HG02763 (cell line): ENCODE measurements around the gene NEK11.

ENCODE experiments used
- ATAC-seq: cut with Tn5 transposase; IDR thresholded peaks from one replicate; pipeline ENCODE4 v1.9.1; 2021; ENCODE audit warnings: mild to moderate bottlenecking, moderate library complexity; ENCODE audit not compliant: unreplicated experiment

Gene NEK11

DNA sequence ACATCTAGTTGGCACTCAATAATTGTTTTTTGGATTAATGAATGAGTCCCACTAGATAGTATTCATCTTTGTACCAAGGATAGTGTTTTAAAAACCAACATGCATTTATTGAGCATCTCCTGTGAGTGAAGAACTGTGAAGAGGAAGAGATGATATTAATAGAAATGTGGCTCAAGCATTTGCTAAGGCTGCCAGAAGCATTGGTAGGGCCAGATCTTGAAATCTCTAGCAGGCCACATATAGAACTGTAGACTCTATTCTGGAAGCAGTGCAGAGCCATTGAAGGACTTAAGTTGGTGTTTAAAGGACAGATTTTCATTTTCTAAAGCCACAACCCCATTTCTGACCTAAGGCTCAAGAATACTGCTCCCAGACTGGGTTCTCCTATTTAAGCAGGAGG is 99.0 kb downstream of the NEK11 start:
- no peak for ATAC-seq

GRCh38 chr3:131140891-131141290 is 114.2 kb downstream of the NEK11 start:
- ATAC-seq: no peak

DNA sequence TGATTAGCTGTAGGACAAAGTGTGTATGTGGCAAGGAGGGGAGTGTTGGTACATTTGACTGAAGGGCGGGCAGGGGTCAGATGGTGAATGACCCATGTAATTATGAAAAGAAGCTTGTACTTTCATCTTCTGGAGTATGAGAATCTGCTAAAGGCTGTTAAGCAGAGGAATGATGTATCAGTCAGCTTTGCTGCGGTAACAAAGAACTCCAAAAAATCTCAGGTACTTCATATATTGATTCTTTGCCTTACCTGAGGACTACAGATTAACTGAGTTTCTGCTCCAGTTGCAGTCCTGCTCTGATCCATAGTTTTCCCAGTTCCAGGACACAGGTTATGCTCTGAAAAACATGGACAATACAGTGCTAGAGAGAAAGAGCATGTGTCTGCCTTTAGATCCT is 115.1 kb downstream of the NEK11 start:
- no peak for ATAC-seq

DNA sequence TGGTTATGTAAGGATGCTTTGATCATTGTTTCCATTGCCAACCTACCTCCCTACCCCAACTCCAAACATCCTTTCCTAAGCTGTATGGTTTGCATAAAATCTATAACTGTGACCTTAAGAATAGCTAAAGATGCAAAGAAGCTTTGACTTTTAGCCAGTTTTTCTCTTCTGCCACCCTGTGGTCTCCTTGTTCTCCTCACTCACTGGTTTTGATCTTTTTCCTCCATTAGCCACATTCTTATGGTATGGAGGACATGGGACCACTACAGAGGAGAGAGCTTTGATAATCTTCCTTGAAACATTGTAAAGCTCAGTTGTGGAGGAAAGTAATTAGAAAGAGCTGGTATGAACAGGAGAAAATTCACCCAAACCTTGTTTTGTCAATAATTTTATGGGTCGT is 115.9 kb downstream of the NEK11 start:
- no peak for ATAC-seq

GRCh38 chr3:131143802-131144201 is 117.1 kb downstream of the NEK11 start:
- ATAC-seq: no peak

DNA sequence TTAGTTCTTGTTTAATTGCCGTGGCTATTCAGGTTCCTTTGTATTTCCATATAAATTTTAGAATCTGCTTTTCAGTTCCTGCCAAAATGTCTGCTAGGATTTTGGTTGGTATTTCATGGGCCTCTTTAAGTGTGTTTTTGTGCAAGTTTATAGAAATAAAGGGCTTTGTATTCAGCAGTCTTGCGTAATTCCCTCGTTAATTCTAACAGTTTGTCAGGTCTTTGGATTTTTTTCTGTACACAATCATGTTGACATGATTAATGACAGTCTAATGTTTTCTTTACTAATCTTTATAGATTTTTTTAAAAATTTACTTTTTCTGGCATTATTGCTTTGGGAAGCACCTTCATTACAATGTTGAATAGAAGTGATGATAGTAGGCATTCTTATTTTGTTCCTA is 120.9 kb downstream of the NEK11 start:
- ATAC-seq: no peak

GRCh38 chr3:131158434-131158833 is 131.8 kb downstream of the NEK11 start:
- ATAC-seq: no peak

DNA sequence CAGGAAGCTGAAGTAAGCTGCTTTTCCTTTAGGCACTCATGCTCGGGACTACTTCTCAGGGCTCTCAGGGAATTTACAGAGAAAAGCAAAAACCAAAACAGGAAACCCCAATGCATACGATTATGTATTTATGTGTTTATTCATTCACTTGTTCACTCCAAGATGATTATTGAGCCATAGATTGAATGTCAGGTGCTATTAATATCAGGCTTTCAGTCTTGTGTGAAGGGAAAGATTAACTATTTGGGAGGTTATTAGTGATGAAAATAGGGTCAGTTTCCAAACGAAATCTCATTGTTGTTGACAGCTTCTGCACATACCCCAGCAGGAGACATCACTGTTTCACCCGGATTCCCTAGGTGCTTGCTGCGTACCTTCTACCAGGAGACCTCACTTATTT is 135.8 kb downstream of the NEK11 start:
- no peak for ATAC-seq

GRCh38 chr3:131167867-131168266 is 141.2 kb downstream of the NEK11 start:
- no peak for ATAC-seq

DNA sequence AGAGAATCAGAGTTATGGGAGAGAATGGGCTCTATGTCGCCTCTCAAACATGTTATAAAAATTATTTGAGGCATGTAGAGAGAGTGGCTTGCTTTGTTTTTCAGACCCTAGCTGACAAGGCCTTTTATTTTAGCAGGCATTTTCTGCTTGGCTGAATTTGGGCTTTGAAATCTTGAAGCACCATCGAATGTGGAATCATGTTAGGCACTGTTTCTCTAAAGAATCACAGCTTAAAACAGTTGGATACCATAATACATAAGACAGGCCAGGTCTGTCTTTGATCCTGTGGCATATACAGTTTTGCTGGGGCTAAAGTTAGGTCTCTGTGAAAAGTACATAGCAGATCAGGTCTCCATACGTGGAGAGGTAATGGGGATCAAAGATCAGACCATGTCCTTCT is 142.7 kb downstream of the NEK11 start:
- ATAC-seq: no peak

DNA sequence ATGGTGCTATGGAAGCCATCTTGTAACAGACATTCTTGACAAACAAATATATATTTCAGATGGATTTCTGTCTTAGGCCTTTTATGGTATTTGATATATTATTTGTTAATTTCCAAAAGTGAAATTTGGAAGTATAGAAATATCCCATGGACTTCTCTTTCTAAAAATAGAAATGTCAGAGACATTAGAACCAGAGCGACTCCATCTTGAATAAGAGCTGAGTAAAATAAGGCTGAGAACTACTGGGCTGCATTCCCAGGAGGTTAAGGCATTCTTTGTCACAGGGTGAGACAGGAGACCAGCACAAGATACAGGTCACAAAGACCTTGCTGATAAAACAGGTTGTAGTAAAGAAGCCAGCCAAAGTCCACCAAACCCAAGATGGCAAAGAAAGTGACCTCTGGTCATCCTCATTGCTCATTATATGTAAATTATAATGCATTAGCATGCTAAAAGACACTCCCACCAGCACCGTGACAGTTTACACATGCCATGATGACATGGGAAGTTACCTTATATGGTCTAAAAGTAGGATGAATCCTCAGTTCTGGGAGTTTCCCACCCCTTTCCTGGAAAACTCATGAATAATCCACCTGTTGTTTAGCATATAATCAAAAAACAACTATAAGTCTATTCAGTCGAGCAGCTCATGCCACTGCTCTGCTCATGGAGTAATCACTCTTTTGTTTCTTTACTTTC is 146.0 kb downstream of the NEK11 start:
- no peak for ATAC-seq

DNA sequence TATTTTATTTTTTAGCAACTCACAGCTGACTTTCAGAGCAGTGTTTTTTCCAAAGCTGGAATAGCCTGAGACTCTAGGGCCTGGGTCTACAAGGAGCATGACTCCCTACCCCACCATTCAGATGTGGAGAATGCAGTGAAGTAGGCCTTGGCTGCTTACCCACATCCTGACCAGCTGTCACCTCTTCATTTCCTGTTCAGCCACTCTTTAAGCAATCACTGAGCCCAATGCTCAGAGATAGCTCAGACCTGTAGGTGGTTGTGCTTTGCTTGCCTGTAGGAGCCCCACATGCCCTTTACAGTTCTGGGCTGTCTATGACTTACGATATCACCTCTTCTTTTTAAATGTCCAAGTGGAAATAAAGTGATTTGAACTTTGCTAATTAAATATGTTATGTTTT is 148.1 kb downstream of the NEK11 start:
- ATAC-seq: peak; percentile 87

- ATAC-seq: no peak
These were observed 152.2 kb downstream of the NEK11 start for GRCh38 chr3:131178710-131179375.

DNA sequence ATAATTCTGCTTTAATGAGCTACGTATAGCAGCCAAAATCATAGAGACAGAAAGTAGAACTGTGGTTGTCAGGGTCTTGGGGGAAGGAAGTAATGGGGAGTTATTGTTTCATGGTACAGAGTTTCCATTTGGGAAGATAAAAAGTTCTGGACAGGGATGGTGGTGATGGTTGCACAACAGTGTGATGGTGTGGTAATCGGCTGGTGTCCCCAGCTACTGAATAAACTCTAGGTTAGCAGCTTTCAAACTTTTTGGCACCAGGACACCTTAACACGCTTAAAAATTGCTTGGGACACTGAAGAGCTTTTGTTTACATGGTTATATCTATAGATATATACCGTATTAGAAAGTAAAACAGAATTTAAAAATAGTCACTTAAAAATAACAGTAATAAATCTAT is 166.0 kb downstream of the NEK11 start:
- no peak for ATAC-seq

DNA sequence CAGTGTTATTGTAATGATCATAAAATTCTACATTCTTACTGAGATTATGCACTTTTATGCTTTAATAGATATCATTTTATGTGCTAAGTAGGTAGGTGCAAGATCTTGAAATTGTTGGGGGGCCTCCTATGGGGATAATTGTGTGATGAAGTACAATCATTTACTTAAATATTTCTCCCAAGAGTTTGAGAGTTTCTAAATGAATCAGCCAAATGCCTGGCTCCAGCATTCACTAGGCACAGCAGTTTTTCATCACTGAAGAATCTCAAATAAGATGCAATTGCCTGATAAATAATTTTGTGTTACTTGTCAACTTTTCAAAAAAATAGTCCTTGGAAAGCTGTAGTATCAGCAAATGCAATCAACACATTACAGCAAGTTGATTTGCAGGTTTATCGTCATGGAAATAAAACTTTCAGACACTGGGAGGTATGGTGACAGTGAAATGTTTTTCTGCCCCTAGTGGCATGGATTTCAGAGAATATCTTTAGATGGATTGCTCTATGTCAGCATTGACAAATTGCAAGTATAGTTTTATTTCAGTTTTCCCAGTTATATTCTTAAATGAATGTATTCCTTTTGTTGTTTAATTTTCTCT is 167.1 kb downstream of the NEK11 start:
- no peak for ATAC-seq

GRCh38 chr3:131194816-131195215 is 168.1 kb downstream of the NEK11 start:
- no peak for ATAC-seq

- no peak for ATAC-seq
These were observed 174.0 kb downstream of the NEK11 start for GRCh38 chr3:131200636-131201199.

- no peak for ATAC-seq
These were observed 189.7 kb downstream of the NEK11 start for GRCh38 chr3:131216330-131216729.

GRCh38 chr3:131216801-131217200 is 190.1 kb downstream of the NEK11 start:
- ATAC-seq: no peak

- ATAC-seq: no peak
These were observed 190.6 kb downstream of the NEK11 start for GRCh38 chr3:131217296-131217741.

DNA sequence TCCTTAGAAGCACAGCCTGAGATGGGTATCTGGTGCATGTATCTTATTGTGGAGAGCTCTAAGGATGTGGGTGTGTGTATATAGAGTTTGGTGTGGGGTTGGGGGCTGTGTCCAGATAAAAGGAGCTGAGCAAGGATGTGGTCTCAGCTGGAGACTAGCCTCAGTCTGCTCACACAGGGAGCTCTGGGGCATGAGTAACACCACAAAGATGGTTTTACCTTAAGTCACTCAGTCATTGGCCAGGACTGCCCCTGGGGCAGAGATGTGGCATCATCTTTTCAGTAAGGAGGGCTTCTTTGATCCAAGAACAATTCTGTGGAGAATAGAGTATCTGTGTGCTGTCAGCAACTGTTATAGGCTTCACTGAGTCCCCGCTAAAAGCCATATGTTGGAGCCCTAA is 191.5 kb downstream of the NEK11 start:
- ATAC-seq: no peak

- ATAC-seq: no peak
These were observed 195.1 kb downstream of the NEK11 start for GRCh38 chr3:131221731-131222130.
